GM19324 (cell line): Measurements from ENCODE around the gene NALF2.

Source experiments
- ATAC-seq: cut with Tn5 transposase; IDR thresholded peaks from one replicate; pipeline ENCODE4 v1.9.1; 2021; ENCODE audit warnings: mild to moderate bottlenecking, moderate library complexity; ENCODE audit not compliant: unreplicated experiment, low FRiP score

NALF2 gene

DNA sequence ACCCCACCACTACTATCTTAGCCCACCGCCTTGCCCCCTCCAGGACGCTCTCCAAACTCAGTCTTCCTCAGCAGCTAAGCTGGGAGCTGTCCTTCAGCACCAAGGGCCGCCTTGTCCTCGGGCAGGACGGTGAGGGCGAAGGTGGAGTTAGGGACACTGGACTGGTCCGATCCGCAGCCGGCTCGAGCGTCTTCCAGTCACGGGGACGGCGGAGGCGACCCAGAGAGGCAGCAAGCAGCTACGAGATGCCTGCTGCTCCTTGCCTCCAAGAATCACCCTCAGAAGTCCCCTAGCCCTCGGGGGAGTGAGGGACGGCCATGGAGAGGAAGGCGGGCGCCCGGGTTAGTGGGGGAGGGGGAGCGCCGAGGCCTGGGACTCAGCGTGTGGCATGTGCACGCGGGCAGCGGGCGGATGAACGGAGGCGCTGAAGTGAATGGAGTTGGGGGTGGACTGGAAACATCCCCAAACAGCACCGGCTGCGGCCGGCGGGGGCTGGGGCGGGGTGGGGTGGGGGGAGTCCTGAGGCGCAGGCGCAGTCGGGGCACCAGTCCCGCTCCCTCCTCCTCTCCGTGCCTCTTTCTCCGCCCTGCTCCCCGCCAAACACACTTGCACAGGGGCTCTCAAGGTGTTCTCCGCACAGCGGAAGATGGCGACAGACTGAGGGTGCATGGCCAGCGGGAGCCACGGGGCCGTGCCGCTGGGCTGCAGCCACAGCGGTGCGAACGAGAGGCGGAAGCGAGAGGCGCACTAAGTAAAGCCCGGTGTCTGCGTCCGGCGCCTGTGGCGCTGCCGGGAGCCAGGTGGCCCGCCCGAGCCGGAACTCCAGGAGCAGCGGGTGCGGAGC lies at the start of gene NALF2:
TSS of gene NALF2 (plus strand) at position 545 of the 844 bp plus-strand sequence. CDS start 957 bp downstream, outside the sequence.
- ATAC-seq: no peak

DNA sequence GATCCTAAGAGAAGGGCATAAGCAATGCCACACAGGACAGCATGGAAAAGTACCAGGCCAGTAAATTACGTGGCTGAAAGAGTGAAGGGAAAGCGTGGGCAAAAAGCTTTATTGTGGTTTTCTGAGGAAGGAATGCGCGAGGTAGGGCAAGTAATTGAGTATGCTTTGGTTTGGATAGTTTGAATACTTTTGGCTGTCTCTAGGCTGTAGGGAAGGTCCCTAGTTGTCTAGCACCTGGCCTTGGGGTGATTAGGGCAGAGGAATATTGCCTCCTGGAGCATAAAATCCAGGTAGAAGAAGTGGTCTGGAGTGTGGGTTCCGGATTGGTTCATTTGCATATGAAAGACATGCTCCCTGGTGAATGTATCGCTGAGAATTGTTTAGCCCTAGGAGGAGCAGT lies 46.4 kb upstream of the NALF2 start:
- no peak for ATAC-seq

DNA sequence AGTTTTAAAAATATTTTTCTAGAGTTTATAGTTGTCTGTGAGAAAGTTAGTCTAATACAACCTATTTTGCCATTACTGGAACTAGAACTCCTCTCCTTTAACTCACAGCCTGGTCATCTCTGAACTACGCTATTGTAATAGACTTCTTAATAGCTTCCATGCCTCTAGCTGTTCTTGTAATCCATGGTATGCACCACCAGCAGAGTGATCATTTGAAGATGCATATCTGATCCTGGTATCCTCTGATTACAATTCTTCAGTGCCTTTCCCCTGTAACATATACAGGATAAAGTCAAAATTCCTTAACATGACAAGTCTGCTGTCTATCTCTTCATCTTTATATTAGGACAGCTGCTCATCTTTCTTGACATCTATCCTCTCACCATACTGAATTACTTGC lies 37.6 kb upstream of the NALF2 start:
- no peak for ATAC-seq

DNA sequence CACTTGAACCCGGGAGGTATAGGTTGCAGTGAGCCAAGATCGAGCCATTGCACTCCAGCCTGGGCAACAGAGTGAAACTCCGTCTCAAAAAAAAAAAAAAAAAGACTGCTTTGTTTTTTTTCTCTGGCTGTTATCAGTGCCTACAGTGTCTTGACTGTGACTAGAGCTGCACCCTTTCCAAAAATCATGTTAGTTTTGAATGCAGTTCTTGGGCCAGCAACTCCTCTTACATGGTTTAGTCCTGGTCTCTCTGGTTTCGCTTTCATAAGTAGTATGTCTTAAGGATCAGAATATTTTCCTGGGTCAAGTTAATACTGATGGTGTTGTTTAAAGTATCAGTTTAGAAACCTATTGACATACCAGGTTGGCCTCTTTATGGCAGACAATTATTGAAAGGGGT lies 34.2 kb upstream of the NALF2 start:
- no peak for ATAC-seq

DNA sequence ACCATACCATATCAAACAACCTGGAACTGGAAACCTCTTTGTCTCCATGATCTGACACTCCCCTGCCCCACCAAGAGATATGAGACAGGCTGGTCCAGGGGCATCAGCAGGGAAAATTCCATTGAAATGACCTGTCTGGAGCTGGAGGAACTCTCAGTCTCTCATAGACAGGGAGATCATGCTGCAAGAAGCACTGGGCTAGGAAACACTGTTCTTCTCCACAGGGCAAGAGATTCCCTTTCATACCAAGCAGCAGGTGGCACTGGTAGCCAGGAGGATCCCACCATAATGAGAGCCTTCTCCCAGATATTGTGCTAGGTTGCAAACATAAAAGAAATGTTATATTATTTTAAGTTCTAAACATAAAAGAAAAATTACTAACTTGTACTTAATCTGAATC lies 14.5 kb upstream of the NALF2 start:
- ATAC-seq: no peak

DNA sequence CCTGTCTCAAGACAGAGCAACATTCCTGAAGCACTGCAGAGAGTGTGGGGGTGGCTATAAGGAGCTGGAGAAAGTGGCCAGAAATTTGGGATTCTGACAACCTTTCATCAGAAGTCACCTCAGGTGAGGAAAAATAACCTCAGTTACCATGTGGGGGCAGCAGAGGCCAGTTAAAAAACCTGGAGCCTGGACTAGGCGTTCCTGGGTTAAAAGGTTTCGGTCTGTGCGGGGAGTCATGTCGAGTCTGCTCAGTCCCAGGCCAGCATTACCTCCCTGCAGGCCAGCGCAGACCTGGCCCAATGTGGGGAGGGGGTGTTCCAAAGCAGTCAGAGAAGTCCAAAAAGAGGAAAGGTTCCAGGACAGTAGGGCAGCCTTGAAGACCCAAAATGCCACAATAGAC lies 10.9 kb upstream of the NALF2 start:
- ATAC-seq: no peak

DNA sequence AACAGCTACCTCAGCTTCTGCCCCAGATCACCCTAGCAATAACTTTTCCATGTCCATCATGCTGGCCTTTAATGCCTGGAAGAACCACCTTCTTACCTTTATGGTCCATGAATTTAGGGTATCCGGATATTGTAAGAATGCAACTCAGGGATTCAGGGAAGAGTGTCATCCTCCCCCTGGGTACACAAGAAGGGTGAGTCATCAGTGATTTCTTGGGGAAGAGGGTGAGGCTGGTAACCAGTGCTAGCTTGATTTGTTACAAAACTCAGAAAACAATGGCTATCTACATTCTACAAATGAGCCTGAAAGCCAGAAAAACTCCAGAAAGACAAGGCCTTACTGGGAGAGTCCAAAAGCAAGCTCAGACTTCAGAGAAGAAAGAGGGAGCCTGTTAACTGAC lies 10.4 kb upstream of the NALF2 start:
- no peak for ATAC-seq

DNA sequence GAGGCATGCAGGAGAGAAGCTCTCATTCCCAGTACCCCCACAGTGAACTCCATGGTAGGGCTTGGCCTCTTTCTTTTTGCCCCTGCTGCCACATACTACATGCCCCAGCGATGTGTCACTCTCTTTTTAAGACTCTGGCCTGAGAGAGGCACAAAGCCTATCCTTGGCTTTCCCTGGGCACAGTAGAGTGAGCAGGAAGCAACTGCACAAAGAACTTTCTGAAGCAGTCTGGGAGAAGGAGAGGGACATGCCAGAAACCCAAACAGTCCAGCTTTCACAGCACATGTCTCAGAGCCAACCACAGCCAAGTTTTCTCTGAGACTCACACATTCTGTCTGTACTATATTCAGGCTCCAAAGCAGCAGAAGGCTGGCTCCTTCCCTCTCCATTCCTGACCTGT lies 7.9 kb upstream of the NALF2 start:
- no peak for ATAC-seq

DNA sequence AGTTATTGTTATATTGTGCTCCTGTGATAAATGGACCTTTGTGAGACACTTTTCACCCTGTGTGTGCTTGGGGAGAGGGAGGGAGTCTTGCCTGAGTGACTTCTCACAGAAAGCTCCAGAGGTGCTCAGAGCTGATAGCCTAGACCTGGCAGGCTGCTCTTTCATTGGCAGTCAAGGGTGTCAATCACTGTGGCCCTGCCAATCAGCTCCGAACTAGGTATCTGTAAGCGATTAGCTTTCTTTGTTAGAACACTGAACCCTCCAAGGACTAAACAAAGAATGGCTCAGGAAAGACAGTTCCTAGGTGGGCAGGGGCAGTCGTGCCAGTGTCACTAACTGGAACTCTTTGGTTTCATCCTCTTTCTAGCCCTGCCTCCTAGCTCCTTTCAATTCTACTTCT lies 2.7 kb upstream of the NALF2 start:
- no peak for ATAC-seq

DNA sequence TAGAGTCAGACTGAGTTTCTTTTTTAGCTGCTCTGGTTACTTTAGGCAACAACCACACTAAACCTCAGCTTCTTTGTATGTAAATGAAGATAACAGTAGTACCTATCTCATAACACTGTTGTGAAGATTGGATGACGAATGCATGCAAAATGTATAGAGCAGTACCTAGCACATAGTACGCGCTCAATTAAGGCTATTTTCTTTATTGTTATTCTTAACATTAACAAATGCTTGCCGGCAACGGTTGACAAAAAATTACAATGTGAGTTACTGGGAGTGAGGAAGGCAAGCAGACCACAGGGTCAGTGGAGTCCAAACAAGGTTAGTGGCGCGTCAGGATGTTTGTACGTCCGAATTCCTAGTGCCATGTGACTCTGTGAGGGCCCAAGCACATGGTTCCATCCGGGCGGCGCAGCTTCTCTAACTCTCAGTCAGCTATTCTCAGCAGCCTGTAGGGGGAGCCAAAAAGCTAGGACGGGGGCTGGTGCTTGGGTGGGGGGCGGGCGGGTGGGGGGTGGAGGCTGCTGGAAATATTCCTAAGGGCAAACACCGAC lies 821 bp upstream of the NALF2 start:
- no peak for ATAC-seq

DNA sequence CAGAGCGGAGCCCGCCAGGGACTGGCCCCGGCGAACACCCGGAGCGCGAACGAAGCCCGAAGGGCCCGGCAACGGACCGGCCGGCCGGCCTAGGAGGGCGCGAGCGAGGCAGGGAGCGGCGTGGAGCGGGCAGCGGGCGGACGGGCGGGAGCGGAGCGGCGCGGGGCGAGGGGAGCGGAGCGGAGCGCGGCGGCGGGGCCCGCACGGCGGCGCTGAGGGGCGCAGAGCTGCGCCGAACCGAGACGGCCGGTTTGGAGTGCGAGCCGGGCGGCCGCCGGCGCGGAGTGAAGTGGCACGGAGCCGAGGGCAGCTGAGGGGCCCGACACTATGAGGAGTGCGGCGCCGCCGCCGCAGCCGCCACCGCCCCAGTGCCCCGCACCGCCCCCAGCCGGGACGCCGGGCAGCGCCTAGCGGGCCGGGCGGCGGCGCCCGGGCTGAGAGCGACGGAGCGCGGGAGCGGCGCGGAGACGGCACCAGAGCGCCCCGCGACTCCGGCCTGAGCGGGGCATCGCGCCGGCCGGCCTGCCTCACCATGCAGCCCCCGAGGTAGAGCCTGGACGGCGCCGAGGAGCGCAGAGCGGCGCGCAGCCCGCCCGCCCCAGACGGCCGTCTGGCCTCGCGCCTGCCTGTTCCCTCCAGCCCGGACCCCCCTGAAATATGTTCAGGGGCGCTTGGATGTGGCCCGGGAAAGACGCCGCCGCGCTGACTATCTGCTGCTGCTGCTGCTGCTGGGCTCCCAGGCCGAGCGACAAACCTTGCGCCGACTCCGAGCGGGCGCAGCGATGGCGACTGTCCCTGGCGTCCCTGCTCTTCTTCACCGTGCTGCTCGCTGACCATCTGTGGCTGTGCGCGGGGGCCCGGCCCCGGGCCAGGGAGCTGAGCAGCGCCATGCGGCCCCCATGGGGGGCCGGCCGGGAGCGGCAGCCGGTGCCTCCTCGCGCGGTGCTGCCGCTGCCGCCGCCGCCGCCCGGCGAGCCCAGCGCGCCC lies 793 bp downstream of the NALF2 start:
- no peak for ATAC-seq

DNA sequence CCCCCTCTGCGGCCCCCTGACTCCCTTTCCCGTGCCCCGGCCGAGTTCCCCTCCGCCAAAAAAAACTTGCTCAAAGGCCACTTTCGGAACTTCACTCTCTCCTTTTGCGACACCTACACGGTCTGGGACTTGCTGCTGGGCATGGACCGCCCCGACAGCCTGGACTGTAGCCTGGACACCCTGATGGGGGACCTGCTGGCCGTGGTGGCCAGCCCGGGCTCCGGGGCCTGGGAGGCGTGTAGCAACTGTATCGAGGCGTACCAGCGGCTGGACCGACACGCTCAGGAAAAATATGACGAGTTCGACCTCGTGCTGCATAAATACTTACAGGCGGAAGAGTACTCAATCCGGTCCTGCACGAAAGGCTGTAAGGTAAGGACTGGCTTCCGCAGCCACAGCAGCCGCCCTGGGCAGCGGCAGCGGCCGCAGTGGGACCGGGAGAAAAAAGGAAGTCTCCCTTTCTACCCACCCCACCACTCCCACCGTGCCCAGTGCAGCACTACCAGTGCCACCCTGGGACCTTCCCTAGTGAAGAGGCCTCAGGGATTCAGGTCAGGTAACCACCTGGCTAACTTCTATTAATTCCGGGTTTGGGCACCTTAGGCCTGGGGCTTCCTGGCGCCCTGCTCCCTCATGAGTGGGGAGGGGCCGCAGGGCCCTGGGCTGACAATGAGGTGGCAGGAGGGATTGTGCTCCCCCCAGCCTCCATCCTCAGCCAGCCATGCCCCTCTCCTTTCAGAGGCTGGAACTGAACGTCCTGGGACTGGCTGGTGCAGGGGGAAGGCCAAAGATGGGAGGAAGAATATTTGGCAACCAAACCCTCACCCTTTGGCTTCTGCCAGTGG lies 1.9 kb downstream of the NALF2 start:
- ATAC-seq: no peak

DNA sequence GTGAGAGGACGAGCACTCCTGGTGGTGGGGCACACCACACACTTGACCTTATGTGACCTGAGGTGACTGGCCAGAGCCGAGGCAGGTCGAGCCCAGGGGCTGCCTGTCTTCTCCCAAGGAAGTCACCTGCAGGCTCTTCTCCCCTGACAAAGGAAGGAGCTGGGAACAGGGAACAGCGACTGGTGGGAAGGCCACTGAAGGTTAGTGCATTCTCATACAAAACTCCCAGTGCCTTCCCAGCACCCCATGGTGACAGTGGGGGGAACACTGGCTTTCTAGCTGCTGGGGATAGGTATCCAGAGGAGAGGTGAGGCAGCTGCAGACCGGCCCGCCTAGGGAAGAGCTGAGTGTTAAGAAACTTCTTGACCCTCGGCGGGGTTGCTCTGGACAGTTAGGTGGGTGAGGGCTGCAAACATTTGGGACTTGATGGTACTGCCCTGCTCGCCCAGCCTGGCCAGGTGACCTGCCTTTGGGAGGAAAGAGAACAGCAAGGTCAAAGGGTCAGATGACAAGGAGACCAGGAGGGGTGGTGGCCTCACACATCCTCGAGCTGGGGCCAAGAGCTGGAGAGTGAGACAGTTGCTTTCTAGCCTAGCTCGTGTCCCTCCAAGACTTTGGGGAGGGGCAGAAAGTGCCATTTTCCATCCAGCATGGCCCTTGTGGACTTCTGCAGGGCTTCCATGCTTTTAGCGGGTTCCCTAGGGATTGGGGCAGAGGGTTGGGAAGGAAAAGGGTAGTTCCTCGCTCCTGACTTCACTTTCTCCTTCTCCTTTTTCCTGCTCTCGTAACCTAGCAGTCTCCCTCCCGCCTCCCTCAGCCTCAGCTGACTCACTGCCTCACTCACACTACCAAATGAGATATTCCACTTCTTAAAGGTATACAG lies 2.7 kb downstream of the NALF2 start:
- no peak for ATAC-seq

DNA sequence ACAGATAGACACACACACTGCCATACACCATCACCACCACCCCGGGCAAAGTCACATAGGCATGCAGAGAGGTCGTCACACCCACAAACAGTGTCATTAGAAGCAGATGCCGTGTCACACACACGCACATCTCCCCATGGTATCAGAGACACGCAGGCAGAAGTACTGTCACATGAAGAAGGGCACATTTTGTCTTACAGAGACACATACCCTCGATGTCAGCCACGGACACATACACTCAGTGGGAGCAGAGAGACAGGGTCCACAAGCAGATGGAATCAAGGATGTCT lies 3.3 kb downstream of the NALF2 start:
- no peak for ATAC-seq

DNA sequence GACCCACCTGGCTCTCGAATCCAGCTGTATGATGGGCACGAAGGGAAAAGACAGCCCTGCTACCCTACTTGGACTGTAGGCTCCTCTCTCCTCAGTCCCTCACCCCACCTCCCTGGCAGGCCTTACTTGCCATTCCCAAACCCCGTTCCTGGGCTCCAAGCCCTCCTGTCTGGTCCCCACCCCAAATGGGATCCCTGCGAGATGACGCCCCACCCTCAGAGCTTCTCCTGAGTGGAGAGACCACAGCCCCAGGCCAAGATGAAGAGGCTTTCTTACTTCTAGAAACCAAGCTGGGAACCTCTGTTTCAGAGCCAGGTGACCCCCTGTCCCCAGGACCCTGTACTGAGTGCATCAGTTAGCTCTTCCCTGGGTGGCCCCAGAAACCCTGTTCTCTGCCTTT lies 4.5 kb downstream of the NALF2 start:
- no peak for ATAC-seq

DNA sequence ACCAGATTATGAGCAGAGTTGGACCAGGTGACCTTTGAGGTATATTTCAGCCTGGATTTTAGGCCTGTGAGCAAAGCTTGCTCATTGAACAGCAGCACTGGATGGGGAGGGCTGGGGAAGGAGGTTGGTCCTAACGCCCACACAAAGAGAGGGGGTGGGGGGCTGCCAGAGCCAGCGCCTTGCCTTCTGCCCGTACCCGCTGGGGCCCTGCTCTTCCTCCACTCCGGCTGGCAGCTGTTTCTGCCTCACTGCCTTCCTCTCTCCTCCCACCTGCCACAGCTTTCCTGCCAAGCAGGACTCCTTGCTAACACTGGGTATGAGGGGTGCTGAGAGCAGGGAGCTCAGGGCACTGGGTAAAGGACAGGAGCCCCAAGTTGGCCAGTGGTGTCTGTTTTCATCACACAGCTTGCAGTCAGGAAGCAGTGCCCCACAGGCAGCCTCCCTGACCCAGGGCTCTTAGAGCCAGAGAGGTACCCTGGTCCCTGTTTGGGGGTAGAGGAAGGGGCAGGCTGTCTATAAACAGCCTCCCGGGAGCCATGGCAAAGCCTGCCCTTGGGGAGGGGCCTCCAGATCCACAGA lies 6.1 kb downstream of the NALF2 start:
- ATAC-seq: no peak

DNA sequence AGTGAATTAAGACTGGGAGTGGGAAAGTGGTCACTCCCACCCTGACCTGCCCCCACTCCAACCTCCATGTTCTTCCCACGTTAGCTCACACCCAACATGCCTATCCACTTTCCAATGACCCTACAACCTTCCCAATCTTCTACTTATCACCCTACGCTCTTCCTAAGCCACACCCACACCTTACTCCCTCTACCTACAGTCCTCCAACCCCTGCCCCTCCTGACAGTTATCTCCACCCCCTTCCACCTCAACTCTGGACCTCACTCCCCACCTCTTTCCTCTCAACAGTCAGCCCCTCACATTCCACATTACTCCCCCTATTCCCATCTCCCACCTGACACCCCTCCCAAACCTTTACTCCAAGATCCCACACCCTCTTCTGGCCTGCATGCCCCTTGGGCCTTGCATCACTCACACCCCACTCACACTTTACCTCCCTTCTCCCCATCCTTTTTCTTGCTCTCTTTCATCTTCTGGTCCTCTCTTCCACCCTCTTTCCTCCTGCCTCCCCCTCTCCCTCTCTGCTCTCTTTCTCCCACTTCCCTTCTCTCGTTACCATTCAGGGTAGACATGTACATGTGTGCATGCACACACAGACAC lies 6.9 kb downstream of the NALF2 start:
- no peak for ATAC-seq

DNA sequence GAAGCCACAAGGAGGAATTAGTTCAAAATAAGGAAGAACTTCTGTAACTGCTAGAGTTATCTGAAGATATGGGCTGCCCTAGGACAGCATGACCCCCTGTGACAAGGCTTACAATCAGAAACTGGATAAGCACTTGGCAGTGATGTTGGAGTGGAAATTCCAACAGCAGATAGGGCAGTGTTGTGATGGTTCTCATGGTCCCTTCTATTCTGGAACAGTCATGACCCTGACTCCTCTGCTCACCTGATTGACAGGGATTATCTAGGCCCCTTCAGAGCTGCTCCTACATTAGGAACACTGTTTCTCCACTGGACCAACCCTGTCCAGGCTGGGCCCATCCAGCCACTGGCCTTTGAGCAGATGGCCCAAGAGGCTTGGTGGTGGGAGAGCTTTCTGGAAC lies 17.9 kb downstream of the NALF2 start:
- no peak for ATAC-seq

DNA sequence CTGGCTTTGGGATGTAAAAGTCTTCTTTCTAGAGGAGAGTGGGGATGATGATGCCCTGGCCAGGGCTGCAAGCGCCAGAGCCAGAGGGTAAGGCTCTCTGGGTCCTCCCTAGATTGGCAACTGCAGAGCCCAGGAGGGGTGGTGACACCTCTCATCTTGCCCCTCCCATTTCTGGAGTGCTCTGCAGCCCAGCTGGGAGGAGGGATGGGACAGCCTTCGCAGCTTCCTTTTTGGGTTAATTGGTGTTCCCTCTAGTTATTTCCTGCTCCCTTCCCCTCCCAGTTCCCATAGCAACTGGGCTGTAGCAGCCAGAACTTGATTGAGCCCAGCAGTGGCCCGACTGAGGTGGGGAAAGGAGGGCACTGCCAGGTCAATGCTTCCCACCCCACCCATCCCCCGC lies 19.2 kb downstream of the NALF2 start:
- ATAC-seq: no peak
